Measurements from ENCODE around the gene VWA3B. TPM values are rescaled to one million over a fixed set of nuclear protein-coding genes. Genes with fewer than 3 reads are reported as not detected.

Gene VWA3B
- total RNA-seq, 1 experiment from 2014 or later, result not detected

- ChIA-PET POLR2A (ENCODE audit: low non-redundant PET) (interaction anchor here (0.7 kb wide), 1 partner anchor 65 kb away, joined by 3 read pairs; no protein-coding TSS in a partner anchor), CTCF (no interaction called here)
- H3K9me3 ChIP-seq (ENCODE audit: low read depth, low read length, poor library complexity, severe bottlenecking), result no peaks in the 10 kb centered on the region
- no peaks in the 10 kb centered on the region for H3K27me3 ChIP-seq (replicated peaks; ENCODE audit: insufficient read depth, low read depth, low read length, poor library complexity)
- H3K36me3 ChIP-seq (ENCODE audit: insufficient read depth, low read length, poor library complexity, severe bottlenecking), result no peaks in the 10 kb centered on the region
- intact Hi-C loops (cut with micrococcal nuclease; ENCODE audit: unreplicated experiment), result no loop called here
- no peak overlapping the region for H3K4me3 ChIP-seq (ENCODE audit: low read depth, low read length, poor library complexity, severe bottlenecking)
- no peak for DNase-seq (ENCODE audit: low spot score)
- no TSS peak for BruUV-seq (replicated peaks)
- H3K27ac ChIP-seq (ENCODE audit: low read depth, low read length, poor library complexity, severe bottlenecking), result no peak overlapping the region
- no peak for TF ChIP-seq CTCF (conservative IDR thresholded peaks at IDR 0.05; ENCODE audit: low read depth, low read length)
- no peak for TF ChIP-seq EZH2 (IDR thresholded peaks at IDR 0.05; ENCODE audit: borderline replicate concordance, low read depth, low read length, poor library complexity, severe bottlenecking)
- H3K4me1 ChIP-seq (ENCODE audit: insufficient read depth, low read length, poor library complexity, severe bottlenecking), result no peaks in the 10 kb centered on the region
Observed at GRCh38 chr2:98067160-98067559, 19.8 kb upstream of the VWA3B start.

DNA sequence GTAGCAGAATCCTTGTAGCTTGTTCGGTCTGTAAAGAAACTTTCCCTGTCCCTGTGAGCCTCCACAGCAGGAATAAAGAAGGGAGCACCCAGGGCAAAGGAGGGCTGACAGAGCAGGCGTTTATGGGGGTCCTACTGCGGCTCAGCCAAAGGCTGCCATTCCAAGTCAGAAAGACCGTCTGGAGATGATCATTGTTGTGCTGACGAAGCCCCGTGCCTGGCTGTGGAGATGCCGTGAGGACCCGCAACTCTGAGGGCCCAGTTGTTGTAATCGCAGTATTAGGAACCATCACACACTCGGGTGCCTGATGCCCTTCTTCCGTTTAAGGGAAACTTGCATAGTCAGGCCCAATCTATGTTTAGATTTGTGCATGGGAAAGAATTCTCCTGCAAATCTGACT lies 16.9 kb upstream of the VWA3B start:
- no TSS peak for BruUV-seq (replicated peaks)
- CTCF ChIA-PET, result no interaction called here
- no peaks in the 10 kb centered on the region for H3K36me3 ChIP-seq (ENCODE audit: insufficient read depth, low read length, poor library complexity, severe bottlenecking)
- no peak for TF ChIP-seq EZH2 (IDR thresholded peaks at IDR 0.05; ENCODE audit: borderline replicate concordance, low read depth, low read length, poor library complexity, severe bottlenecking)
- no peak overlapping the region for H3K4me3 ChIP-seq (ENCODE audit: low read depth, low read length, poor library complexity, severe bottlenecking)
- POLR2A ChIA-PET (ENCODE audit: low non-redundant PET), result no interaction called here
- no peak overlapping the region for H3K27ac ChIP-seq (ENCODE audit: low read depth, low read length, poor library complexity, severe bottlenecking)
- H3K27me3 ChIP-seq (replicated peaks; ENCODE audit: insufficient read depth, low read depth, low read length, poor library complexity), result no peaks in the 10 kb centered on the region
- no peak for DNase-seq (ENCODE audit: low spot score)
- intact Hi-C loops (cut with micrococcal nuclease; ENCODE audit: unreplicated experiment), result no loop called here
- H3K4me1 ChIP-seq (ENCODE audit: insufficient read depth, low read length, poor library complexity, severe bottlenecking), result no peaks in the 10 kb centered on the region
- no peaks in the 10 kb centered on the region for H3K9me3 ChIP-seq (ENCODE audit: low read depth, low read length, poor library complexity, severe bottlenecking)

GRCh38 chr2:98072442-98072841 lies 14.5 kb upstream of the VWA3B start:
- no peak overlapping the region for H3K4me3 ChIP-seq (ENCODE audit: low read depth, low read length, poor library complexity, severe bottlenecking)
- DNase-seq (ENCODE audit: low spot score), result no peak
- no peak overlapping the region for H3K27ac ChIP-seq (ENCODE audit: low read depth, low read length, poor library complexity, severe bottlenecking)
- H3K36me3 ChIP-seq (ENCODE audit: insufficient read depth, low read length, poor library complexity, severe bottlenecking), result no peaks in the 10 kb centered on the region
- TF ChIP-seq CTCF (conservative IDR thresholded peaks at IDR 0.05; ENCODE audit: low read depth, low read length), result no peak
- no peak for TF ChIP-seq EZH2 (IDR thresholded peaks at IDR 0.05; ENCODE audit: borderline replicate concordance, low read depth, low read length, poor library complexity, severe bottlenecking)
- POLR2A ChIA-PET (ENCODE audit: low non-redundant PET), result no interaction called here
- no peaks in the 10 kb centered on the region for H3K9me3 ChIP-seq (ENCODE audit: low read depth, low read length, poor library complexity, severe bottlenecking)
- intact Hi-C loops (cut with micrococcal nuclease; ENCODE audit: unreplicated experiment), result no loop called here
- H3K27me3 ChIP-seq (replicated peaks; ENCODE audit: insufficient read depth, low read depth, low read length, poor library complexity), result no peaks in the 10 kb centered on the region
- no peaks in the 10 kb centered on the region for H3K4me1 ChIP-seq (ENCODE audit: insufficient read depth, low read length, poor library complexity, severe bottlenecking)
- CTCF ChIA-PET, result no interaction called here
- BruUV-seq (replicated peaks), result no TSS peak

GRCh38 chr2:98078701-98079100 lies 8.3 kb upstream of the VWA3B start:
- DNase-seq (ENCODE audit: low spot score), result no peak
- intact Hi-C loops (cut with micrococcal nuclease; ENCODE audit: unreplicated experiment), result no loop called here
- no peaks in the 10 kb centered on the region for H3K4me1 ChIP-seq (ENCODE audit: insufficient read depth, low read length, poor library complexity, severe bottlenecking)
- no peak for TF ChIP-seq CTCF (conservative IDR thresholded peaks at IDR 0.05; ENCODE audit: low read depth, low read length)
- TF ChIP-seq EZH2 (IDR thresholded peaks at IDR 0.05; ENCODE audit: borderline replicate concordance, low read depth, low read length, poor library complexity, severe bottlenecking), result no peak
- H3K4me3 ChIP-seq (ENCODE audit: low read depth, low read length, poor library complexity, severe bottlenecking), result no peak overlapping the region
- BruUV-seq (replicated peaks), result no TSS peak
- ChIA-PET CTCF (no interaction called here), POLR2A (ENCODE audit: low non-redundant PET) (no interaction called here)
- no peaks in the 10 kb centered on the region for H3K27me3 ChIP-seq (replicated peaks; ENCODE audit: insufficient read depth, low read depth, low read length, poor library complexity)
- H3K27ac ChIP-seq (ENCODE audit: low read depth, low read length, poor library complexity, severe bottlenecking), result no peak overlapping the region
- no peaks in the 10 kb centered on the region for H3K9me3 ChIP-seq (ENCODE audit: low read depth, low read length, poor library complexity, severe bottlenecking)
- no peaks in the 10 kb centered on the region for H3K36me3 ChIP-seq (ENCODE audit: insufficient read depth, low read length, poor library complexity, severe bottlenecking)

Measured in A673 (cell line).